AG08396 (cell line): ENCODE results near the gene DOP1B.
"Not testable (repeated sequence)": the region's sequence is repeated elsewhere in the genome, so short reads cannot be mapped to it uniquely, and the experiment has no call there.

ENCODE experiments used
- DNase-seq: peaks from one replicate; pipeline ENCODE4 v3.0.0; 2012; ENCODE audit warnings: low spot score, mixed read lengths

DOP1B gene

DNA sequence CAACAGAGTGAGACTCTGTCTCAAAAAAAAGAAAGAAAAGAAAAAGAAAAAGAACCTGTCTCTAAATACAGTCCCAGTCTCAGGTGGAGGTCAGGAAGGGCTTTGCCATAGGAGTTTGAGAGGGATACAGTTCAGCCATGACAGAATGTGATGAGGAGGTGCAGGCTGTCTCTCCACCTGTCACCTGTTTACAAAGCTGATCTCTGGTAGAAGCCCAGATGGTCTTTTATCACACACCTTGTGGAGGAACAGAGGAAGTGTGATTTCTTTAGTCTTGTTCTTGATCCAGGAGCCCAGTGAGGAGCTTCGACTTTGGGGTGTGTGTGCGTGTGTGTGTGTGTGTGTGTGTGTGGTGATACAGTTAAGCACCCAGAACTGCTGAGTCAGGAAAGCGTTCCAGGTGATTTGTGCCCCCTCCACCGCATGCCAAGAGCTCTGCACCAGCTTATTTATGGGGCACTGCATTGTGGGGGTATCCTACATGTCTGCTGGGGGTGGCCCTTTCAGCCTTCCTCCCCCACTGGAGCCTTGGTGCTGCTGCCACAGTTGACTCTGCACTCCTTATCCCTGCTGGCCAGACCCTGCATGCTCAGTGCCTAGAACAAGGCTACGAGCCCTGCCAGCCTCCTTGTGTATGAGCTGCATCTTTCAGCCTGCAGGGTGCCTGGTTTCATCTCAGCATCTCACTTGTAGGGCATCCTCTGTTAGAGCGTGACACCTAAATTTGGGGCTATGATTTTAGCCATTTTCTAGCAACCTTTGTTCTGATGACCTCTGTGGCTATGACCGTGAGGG, 19.3 kb downstream of the DOP1B start:
- DNase-seq = no peak

- DNase-seq = no peak
These were observed 21.7 kb downstream of the DOP1B start for GRCh38 chr21:36178349-36178748.

- no peak for DNase-seq
These were observed 22.5 kb downstream of the DOP1B start for GRCh38 chr21:36179145-36179544.

DNA sequence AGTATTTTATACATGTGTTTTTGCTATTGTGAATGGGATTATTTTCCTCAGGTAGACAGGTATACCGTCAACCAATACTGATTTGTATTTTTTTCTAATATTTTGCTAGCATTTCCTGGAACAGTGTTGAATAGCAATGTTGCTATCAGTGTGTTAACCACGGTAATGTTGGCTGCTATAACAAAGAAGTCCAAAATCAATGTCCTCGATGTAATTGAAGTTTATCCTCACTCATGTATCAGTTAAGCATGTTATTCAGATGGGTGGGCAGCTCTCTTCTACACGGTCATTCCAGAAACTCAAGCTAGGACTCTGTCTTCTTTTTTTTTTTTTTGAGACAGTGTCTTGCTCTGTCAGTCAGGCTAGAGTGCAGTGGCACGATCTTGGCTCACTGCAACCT, 24.3 kb downstream of the DOP1B start:
- DNase-seq = no peak

DNA sequence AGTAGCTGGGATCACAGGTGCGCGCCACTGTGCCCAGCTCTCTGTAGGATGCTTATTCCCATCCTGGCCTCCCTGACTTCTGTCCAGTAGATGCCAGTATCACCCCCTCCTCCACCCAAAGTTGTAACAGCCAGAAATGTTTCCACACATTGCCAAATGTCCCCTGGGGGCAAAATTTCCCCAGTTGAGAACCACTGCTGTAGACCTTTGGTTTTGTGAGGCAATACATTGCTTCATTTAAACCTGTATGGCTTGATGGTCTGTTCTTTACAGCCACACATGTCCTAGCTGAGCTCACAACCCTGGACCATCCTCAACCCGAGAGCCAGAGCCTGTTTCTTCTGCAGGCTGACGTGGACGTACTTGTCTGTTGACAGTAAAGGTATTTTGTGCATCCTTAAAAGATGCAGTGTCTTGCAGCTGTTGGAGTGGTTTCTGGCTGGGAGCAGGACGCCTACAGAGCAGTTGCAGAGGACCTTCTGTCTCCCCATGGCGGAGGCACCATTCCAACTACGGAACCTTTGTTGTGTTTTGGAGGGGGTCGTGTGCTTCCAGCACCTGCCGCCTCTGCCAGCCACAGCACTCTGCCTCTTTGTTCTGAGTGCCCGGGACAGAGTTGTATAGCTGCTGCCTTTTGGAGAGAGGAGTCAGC, 26.6 kb downstream of the DOP1B start:
- no peak for DNase-seq

DNA sequence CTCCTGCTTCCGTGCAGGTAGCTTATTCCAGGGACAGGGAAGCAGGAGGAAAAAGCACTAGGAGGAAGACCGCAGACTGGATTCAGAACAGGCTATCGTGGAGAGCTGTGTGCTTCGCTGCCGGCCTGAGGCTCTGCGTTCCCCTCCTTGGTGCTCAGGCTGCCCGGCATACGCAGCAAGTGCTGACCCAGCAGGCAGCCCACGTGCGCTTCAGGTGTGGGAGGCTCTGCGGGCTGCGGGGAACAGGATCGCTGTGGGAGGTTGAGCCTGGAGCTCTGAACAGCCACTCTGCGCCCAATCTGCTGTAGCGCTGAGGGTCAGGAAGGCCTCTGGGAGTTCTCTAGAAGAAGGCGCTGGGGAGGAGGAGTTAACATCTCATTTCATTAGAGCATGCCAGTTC, 27.9 kb downstream of the DOP1B start:
- no peak for DNase-seq

DNA sequence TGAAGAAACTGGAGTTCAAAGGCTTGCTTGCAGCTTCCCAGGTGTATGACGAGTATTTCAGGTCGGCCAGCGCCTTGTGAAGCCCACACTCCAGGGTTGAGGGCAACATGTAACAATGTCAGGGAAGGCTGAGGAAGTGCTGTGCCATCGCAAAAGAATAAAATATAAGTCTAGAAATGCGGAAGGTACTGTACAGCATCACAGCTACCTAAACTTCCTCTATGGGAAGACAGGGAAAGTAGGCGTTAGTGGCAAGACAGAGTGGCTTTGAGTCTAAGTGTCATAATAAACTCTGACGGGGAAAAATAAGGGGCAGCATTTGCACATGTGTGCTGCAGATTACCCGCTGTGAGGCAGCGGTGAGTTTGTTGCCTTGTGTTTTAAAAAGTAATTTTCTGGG, 28.9 kb downstream of the DOP1B start:
- DNase-seq = no peak

- DNase-seq = no peak
These were observed 29.5 kb downstream of the DOP1B start for GRCh38 chr21:36186081-36186480.

- no peak for DNase-seq
These were observed 30.1 kb downstream of the DOP1B start for GRCh38 chr21:36186506-36187399.

DNA sequence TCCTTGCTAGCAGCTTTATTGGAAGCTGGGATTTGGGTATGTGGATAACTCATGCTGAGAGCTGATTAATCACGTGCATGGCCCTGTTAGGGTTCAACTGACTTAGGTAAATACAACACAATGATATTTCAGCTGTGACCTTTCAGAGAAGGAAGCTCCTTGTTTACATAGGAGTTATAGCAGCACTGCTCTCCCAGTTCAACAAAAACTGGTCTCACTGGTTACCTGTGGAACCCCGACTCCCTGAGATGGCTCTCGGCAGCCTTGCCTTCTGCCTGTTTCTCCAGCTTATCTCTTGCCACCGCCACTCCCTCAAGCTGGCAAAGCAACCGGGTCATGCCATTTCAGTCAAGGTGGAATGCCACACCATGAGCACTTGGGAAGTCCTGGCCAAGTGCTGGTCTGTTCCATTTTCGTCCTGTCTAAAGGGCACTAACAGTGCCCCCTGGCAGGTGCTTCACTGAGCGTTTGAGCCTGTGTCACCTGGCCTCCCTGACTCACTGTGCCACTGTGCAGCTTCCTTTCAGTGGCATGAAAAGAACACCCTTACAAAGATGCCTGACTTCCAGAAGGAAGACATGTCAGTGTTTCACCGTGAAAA, 31.6 kb downstream of the DOP1B start:
- no peak for DNase-seq

DNA sequence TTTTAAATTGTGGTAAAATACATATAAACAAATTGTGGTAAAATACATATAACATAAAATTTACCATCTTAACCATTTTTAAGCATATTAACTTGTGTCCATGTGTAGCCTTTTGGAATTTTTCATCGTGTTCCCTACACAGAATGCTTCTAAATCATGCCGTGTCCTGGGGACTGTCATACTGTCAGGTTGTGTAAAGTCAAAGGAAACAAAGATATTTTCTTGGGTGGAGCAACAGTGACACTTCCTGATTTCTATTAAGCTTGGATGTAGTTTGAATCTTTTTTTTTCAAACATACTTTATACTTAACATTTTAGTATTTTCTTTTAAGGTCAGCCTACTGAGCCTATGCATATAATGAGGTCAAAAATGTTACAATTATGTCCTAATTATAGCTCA, 32.3 kb downstream of the DOP1B start:
- DNase-seq = no peak

- DNase-seq = no peak
These were observed 34.1 kb downstream of the DOP1B start for GRCh38 chr21:36190736-36191135.

DNA sequence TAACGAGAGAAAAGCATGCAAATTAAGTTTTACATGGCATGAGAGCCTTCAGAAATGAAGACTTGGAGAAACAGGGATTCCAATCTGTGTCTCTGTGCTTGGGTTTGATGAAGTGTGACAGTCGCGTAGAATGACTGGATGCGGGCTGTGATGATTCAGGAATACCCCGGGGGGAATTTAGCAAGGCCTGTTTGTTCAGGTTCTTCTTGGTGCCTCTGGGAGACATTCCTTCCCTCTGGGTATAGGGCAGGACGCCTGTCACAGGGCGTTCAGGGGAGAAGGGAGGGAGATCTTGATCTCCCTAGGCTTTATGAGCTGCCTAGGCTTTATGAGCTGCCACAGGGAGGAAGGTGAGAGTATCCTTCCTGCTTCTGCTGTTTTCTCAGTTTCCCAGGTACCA, 36.6 kb downstream of the DOP1B start:
- DNase-seq = no peak

DNA sequence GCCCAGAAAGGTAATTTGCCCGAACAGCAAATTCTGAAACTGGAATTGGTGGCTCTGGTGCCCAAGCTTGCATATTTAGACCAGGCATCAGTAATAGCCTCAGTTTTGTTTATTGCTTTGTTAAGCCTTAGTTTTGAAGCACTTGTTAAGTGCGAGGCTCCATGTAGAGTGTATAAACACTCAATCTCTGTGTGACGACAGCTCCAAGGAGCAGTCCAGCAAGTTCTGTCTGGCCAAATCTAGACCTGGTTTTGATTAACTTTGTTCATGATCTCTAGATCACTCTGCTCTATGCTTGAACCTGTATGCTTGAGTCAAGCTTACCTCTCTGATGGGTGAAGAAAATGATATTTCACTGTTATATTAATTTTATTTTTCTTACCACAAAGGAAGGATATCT, 37.4 kb downstream of the DOP1B start:
- DNase-seq = no peak

DNA sequence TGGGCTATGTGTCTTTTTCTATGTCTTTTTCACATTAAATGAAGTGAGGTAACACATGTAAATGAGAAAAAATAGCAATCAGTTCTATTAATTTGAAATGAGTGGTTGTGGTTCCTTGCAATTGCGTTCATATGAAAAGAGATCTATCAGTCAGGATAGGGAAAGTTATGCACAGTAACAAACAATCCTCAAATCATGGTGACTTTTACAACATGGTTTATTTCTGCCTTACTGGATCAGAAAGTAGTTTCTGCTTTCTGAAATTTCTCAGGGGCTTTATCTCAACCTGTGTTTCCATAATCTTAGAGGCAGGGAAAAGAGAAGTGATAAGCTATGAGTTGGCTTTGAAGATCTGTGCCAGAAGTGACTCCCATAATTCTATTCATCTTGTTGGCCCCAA, 39.0 kb downstream of the DOP1B start:
- DNase-seq = no peak

DNA sequence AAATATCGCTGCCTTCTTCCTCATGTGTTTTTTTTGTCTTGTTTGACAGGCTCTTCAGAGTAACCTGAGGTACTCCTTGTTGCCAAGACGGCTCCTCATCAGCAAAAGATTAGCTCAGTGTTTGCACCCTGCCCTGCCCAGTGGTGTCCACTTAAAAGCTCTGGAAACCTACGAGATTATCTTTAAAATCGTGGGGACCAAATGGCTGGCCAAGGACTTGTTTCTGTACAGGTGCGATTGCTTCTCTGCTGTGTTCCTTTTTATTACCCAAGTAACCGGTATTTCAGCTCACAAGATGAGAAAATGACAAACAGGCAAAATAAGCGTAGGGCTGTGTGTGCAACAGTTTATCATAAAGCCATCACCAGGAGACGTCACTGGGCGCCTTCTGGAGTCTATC, 42.4 kb downstream of the DOP1B start:
- DNase-seq = no peak

GRCh38 chr21:36199575-36199974, 43.0 kb downstream of the DOP1B start:
- DNase-seq = not testable (repeated sequence)

GRCh38 chr21:36200081-36200561, 43.5 kb downstream of the DOP1B start:
- no peak for DNase-seq

- no peak for DNase-seq
These were observed 46.3 kb downstream of the DOP1B start for GRCh38 chr21:36202726-36203602.

- peak; percentile 87 for DNase-seq
These were observed 46.9 kb downstream of the DOP1B start for GRCh38 chr21:36203603-36203889.

- DNase-seq = no peak
These were observed 48.4 kb downstream of the DOP1B start for GRCh38 chr21:36204980-36205379.
